Effector memory CD4-positive, alpha-beta T cell (primary cell): ENCODE data around the gene TGIF2.
A peak's percentile ranks its signal among the peaks of the same experiment; 100 is the strongest.
"Not testable (repeated sequence)": the region's sequence is repeated elsewhere in the genome, so short reads cannot be mapped to it uniquely, and the experiment has no call there.

Experiments used
- DNase-seq, 3 donors: peaks; one replicate each; pipeline ENCODE4 v3.0.0-alpha.2; 2020
- H3K27ac ChIP-seq: 2 replicates; pipeline ENCODE4 v1.7.0; 2013; ENCODE audit warnings: mild to moderate bottlenecking, low read length, moderate library complexity; ENCODE audit not compliant: insufficient read depth, poor library complexity, severe bottlenecking
- H3K27me3 ChIP-seq: replicated peaks from 2 replicates; pipeline ENCODE4 v1.7.0; 2013; ENCODE audit warnings: mild to moderate bottlenecking, low read length; ENCODE audit not compliant: insufficient read depth, control insufficient read depth, poor library complexity, severe bottlenecking
- H3K36me3 ChIP-seq: 2 replicates; pipeline ENCODE4 v1.7.0; 2013; ENCODE audit warnings: mild to moderate bottlenecking, low read length, moderate library complexity; ENCODE audit not compliant: control insufficient read depth, insufficient read depth
- H3K4me1 ChIP-seq: 2 replicates; pipeline ENCODE4 v1.7.0; 2013; ENCODE audit warnings: low read length, mild to moderate bottlenecking; ENCODE audit not compliant: control insufficient read depth, insufficient read depth, poor library complexity, severe bottlenecking
- H3K4me3 ChIP-seq: 2 replicates; pipeline ENCODE4 v1.7.0; 2013; ENCODE audit warnings: low read length, low read depth, mild to moderate bottlenecking; ENCODE audit not compliant: insufficient read depth, poor library complexity, severe bottlenecking
- H3K9me3 ChIP-seq: 2 replicates; pipeline ENCODE4 v1.7.0; 2013; ENCODE audit warnings: mild to moderate bottlenecking, low read length, moderate library complexity; ENCODE audit not compliant: control insufficient read depth

TGIF2 gene

DNA sequence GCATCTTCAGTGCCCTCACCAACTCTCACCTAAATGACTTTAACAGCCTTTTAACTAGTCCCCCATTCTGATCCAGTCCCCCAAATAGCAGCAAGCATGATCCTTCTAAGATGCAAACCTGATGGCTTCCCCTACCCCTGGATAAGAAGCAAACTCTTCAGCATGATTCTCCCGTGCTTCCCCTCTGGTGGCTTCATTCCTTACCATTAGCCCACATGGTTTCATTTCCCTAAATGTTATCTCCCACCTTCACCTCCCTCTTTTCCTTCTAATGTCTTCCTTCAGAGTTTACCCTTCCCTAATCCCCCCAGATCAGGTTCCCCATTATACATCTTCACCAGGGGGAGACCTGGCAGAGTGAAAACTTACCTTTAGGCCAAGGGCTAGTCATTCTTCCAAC is 28.1 kb downstream of the TGIF2 start:
- no peak overlapping the region for H3K27ac ChIP-seq
- H3K36me3 ChIP-seq, result no peaks in the 10 kb centered on the region
- H3K27me3 ChIP-seq, result no peaks in the 10 kb centered on the region
- no peaks in the 10 kb centered on the region for H3K9me3 ChIP-seq
- peaks cover under 1% of the 10 kb centered on the region for H3K4me1 ChIP-seq
- no peak overlapping the region for H3K4me3 ChIP-seq
- DNase-seq, result no peak

DNA sequence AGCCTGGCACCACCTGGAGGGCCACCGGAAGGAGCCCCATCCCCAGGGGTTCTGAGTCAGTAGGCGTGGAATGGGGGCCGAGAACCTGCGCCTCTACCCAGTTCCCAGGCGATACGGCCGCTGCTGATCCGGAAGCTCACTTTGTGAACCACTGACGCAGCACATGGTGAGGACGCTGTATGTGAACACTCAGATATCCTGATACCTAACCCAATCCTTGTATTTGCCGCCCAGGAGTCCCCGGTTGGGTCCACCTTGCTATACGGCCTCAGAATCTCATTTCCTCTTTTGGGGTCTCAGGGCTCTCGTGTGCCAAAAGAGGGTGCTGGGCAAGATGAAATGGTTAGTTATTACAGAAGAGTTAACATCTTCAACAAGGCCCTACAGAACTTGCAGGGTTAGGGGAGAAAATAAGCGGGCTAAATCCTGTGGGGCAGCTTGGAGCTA is 31.6 kb downstream of the TGIF2 start:
- Histone ChIP-seq H3K27me3 (no peaks in the 10 kb centered on the region), H3K27ac (peak overlapping the region; percentile 92), H3K9me3 (no peaks in the 10 kb centered on the region), H3K36me3 (peaks cover 23% of the 10 kb centered on the region), H3K4me3 (peak overlapping the region; percentile 92), H3K4me1 (peaks cover 14% of the 10 kb centered on the region)
- DNase-seq, result peak; percentile 44 to 51 (median 48)

DNA sequence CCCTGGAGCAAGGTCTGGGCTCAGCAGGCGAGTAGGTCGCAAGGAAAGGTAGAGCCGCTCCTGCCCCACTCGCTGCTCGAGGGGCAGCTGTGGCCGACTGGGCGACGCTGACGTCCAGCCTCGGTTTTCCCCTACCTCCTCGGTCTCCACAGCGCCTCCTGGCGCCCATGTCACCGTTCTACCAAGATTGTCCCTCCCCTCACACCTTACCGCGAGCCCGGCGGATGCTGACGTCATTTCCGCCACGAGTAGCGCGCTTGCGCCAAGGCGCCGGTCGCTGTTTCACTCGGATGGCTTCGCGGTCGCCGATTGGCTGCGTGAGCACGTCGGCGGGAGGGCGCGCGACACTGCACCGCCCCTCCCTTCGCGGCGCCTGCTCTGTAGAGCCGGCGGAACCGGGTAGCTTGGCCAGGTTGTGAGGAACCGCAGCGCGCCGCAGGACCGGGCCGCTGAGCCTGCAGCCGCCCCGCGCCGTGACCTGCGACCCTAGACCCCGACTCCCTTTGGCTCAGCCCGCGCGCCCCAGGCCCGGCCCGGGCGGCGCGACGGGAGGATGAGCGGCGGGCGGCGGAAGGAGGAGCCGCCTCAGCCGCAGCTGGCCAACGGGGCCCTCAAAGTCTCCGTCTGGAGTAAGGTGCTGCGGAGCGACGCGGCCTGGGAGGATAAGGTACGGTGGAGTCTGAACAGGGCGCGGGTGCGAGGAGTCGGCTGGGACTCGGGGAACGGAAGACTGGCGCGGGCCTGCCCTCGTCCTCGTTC is 32.2 kb downstream of the TGIF2 start, which contains the start of gene RAB5IF:
TSS of gene RAB5IF (plus strand) at position 381 of the 759 bp plus-strand sequence. CDS start at position 554, 173 bp downstream.
- DNase-seq, result peak; percentile 98 to 99 (median 99)
- H3K27me3 ChIP-seq, result no peaks in the 10 kb centered on the region
- H3K27ac ChIP-seq, result peak within 1 kb of the TSS; percentile 92
- H3K9me3 ChIP-seq, result no peaks in the 10 kb centered on the region
- peak within 1 kb of the TSS; percentile 92 for H3K4me3 ChIP-seq
- peaks cover 25% of the 10 kb centered on the region for H3K36me3 ChIP-seq
- peaks cover 14% of the 10 kb centered on the region for H3K4me1 ChIP-seq

DNA sequence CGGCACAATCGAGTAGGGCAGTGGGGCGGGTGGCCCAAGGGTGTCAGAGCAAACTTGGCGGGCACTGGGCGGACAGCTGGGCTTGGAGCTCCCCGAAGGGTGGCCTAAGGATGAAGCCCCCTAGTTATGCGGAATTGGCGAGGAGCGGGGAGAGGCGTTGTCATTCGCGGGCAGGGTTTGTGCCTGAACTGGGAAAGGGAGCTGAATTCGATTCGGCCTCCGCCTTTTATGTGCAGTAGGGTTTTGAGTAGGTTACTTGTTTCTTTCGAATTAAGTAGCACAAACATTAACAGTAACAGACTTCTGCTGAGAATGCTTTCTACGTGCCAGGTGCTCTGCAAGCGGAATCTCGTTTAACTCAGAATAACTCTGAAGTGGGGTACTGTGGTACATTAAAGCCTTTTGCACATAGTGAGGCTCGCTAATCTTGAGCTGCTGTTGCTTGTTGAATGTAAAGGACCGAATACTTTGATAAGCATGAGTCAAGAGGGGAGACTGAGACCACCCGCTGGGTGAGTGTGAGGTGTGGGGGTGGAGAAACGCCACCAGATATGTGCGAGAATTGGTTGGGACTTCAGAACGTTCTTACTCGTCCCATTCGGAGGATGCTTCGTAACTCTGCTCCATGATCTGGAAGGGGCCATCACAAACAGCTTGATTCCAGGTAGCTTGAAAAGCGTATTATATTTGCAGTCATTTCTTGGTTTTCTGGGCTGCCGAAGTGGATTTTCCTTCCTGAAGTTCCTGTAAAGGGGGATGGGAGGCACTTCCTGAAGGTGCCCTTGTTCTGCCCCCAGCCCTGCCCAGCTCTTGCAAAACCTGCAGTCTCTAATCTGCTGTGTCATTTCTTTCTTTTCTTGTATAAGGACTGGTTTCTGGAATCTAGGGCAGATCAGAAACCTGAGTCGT is 33.0 kb downstream of the TGIF2 start:
- Histone ChIP-seq H3K27me3 (no peaks in the 10 kb centered on the region), H3K4me3 (peak overlapping the region; percentile 92), H3K36me3 (peaks cover 33% of the 10 kb centered on the region), H3K9me3 (no peaks in the 10 kb centered on the region), H3K27ac (peak overlapping the region; percentile 92), H3K4me1 (peaks cover 14% of the 10 kb centered on the region)
- DNase-seq, result no peak

DNA sequence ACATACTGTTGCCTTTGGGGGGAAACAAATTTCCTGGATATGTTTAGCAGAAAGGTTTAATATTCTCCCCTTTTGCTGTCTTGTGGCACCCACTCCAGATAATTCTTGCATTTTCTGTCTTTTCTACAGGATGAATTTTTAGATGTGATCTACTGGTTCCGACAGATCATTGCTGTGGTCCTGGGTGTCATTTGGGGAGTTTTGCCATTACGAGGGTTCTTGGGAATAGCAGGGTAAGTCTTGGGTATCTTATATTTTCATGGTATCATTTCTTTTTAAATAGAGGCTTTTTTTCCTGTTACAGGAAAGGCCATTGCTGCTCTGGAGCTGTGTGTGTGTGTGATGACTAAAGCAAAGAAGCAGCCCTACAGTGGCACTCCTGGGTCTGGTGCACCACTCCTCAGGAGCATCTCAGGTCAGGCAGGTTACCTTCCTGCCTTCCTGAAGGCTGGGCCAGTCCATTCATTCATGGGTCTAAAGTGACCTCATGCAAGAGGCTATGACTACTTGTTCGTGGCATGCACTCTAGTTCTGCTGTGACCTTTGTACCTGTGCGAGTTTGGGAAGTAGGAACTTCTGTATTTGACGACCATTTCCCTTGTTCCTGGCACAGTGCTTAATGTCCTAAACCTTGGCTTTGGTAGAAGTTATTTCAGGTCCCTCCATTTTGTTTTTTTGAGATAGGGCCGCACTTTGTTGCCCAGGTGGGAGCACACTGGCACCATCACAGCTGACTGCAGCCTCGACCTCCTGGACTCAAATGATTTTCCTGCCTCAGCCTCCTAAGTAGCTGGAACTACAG is 34.4 kb downstream of the TGIF2 start:
- peaks cover 46% of the 10 kb centered on the region for H3K36me3 ChIP-seq
- no peak for DNase-seq
- H3K4me3 ChIP-seq, result no peak overlapping the region
- no peaks in the 10 kb centered on the region for H3K9me3 ChIP-seq
- peak overlapping the region; percentile 46 for H3K27ac ChIP-seq
- H3K4me1 ChIP-seq, result peaks cover 14% of the 10 kb centered on the region
- no peaks in the 10 kb centered on the region for H3K27me3 ChIP-seq

DNA sequence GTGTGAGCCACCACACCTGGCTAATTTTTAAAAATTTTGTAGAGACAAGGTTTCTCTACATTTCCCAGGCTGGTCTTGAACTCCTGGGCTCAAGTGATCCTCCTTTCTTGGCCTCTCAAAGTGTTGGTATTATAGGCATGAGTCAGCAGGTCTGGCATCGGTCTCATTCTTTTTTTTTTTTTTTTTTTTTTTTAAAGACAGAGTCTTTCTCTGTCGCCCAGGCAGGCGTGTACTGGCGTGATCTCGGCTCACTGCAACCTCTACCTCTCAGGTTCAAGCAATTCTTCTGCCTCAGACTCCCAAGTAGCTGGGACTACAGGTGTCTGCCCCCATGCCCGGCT is 35.0 kb downstream of the TGIF2 start:
- not testable (repeated sequence) for DNase-seq, H3K27ac ChIP-seq
- H3K36me3 ChIP-seq, result peaks cover 51% of the 10 kb centered on the region

DNA sequence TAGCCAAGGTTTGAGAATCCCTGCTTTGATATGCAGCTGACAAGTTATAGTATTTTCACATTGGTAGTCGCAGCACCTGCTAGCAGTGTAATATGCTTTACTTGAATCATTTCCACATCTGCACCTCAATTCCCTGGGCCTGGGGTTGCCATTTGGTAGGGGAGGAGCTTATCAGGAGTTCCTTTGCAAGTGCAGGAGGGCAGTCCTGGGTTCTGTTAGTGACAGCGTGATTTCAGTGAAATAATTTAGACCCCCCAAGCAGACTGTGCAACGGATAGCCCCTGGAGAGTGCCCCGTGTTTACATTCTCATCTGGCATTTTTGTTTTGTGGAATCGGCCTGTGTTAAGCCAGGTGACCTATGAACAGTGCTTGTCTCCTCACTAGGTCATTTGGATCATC is 38.2 kb downstream of the TGIF2 start:
- Histone ChIP-seq H3K9me3 (no peaks in the 10 kb centered on the region), H3K4me3 (no peak overlapping the region), H3K4me1 (peaks cover 12% of the 10 kb centered on the region), H3K27ac (no peak overlapping the region), H3K36me3 (peaks cover 76% of the 10 kb centered on the region), H3K27me3 (no peaks in the 10 kb centered on the region)
- no peak for DNase-seq

More for the DNA sequence above, 35.0 kb downstream of the TGIF2 start:
- H3K9me3 ChIP-seq, H3K4me3 ChIP-seq, H3K27me3 ChIP-seq: not testable (repeated sequence)
- peaks cover 14% of the 10 kb centered on the region for H3K4me1 ChIP-seq

DNA sequence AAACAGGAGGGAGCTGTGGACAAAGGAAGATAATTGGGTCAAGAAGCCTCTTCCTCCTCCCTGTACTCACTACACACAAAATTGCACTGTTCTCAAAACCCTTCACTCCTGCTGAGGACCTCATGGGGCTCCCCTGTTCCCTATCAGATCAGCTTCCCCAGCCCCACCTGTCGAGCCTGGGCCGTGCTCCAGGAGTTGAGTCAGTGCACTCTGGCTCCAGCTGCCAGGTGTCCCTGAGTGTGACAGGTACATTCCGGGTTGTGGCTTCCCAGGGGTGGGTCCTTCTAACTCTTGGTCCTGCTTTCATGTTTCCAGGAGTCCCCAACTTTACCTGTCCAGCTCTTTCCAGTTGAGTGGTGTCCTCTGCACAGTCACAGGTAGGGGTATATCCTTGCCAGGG is 40.6 kb downstream of the TGIF2 start:
- H3K27me3 ChIP-seq, result no peaks in the 10 kb centered on the region
- H3K27ac ChIP-seq, result no peak overlapping the region
- H3K9me3 ChIP-seq, result no peaks in the 10 kb centered on the region
- peaks cover 63% of the 10 kb centered on the region for H3K36me3 ChIP-seq
- H3K4me3 ChIP-seq, result no peak overlapping the region
- DNase-seq, result no peak
- H3K4me1 ChIP-seq, result no peaks in the 10 kb centered on the region

DNA sequence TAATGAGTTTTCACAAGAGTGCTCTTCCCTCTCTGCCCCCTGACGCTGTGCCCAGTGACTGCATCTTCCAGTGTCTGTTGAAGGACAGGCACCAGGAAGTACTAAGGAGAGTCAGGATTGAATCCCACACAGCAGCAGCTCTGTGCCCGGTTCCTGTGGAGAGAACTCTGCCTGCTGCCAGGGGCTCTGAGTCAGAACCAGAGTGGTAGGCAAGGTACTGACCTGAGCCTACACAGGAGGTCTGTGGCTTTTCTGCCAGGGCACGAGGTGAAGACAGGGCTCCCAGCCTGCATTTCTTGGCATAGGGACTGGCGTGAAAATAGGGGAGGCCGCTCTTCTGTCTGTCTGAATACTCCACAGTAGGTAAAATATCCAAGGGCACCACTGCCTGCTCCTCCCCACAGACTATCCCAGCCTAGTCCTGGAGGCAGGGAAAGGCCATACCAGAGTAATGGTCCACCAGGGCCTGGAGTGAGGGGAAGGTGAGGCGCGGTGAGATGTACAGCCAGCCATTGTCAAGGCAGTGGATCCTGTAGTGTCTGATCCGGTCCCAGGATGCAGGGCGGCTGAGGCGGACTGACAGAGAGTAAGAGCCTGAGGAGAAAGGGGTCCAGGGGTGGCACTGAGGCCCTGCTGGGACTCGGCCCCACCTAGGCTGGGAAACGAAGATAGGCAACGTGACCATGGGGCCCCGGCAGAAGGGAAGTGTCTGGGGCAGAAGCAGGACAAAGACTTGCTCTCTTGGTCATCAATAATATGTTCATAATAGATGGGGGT is 41.6 kb downstream of the TGIF2 start:
- no peaks in the 10 kb centered on the region for H3K9me3 ChIP-seq
- peaks cover 53% of the 10 kb centered on the region for H3K36me3 ChIP-seq
- no peak overlapping the region for H3K27ac ChIP-seq
- DNase-seq, result no peak
- no peaks in the 10 kb centered on the region for H3K27me3 ChIP-seq
- no peaks in the 10 kb centered on the region for H3K4me1 ChIP-seq
- H3K4me3 ChIP-seq, result no peak overlapping the region
